Sigmoid colon (tissue), 4 donors: ENCODE measurements around the gene PTTG1IP2.

ENCODE experiments used
- POLR2A ChIP-seq, 2 donors: fragments of 450-650 bp; IDR thresholded peaks; one replicate each; pipeline ENCODE4 v1.6.1; 2016; ENCODE audit warnings: antibody characterized with exemption in 2 of 2, mild to moderate bottlenecking in 2 of 2, moderate library complexity in 2 of 2
- POLR2AphosphoS5 ChIP-seq, 4 donors: sonication (generic); formaldehyde crosslinking; IDR thresholded peaks; one replicate each; pipeline ENCODE4 v1.6.1; 2017; ENCODE audit warnings: antibody characterized with exemption in 4 of 4
- TF ChIP-seq, protein P1 (sequence below), 4 experiments: fragments of 450-650 bp in 3 of 4; fragments of 200-600 bp in 1 of 4; IDR thresholded peaks; one replicate each; pipeline ENCODE4 v1.5.1; 2016 to 2019; ENCODE audit warnings: antibody characterized with exemption in 4 of 4, mild to moderate bottlenecking in 3 of 4, moderate library complexity in 2 of 4

DNA sequence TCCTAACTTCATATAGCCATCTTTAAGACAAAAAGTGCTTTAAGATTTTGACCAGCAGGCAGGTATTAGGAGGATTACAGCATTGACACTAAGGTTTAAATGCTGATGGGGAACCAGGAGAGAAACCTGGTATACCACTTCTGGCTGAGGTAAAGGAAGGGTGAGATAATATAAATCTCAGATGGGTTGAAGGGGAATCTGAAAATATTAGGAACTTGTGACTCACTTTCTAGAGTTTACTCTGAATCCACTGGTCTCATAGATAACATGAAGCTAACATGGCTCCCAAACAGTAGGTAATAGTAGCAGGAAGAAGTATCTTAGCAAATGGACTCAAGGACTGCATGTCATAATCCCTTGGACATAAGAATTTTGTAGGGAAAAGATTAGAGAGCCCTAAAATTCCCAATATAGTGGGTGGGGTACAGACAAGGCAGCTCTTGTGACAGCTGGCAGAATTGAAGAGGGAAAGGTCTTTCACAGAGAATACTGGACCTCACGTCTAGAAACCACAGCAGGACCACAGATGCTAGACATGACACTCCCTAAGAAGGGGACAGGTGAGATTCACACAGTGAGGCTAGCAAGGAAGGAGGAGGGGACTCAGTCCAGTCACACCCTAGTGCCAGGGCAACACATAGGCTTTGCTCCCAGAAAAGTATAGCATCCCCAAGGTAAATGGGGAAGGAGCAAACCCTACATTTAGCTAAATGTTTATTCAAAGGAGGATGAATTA is 3.5 kb downstream of the PTTG1IP2 start:
- TF ChIP-seq POLR2A (IDR thresholded peaks at IDR 0.05) (no peak), POLR2AphosphoS5 (IDR thresholded peaks at IDR 0.05) (no peak)
- TF ChIP-seq, protein P1, sequence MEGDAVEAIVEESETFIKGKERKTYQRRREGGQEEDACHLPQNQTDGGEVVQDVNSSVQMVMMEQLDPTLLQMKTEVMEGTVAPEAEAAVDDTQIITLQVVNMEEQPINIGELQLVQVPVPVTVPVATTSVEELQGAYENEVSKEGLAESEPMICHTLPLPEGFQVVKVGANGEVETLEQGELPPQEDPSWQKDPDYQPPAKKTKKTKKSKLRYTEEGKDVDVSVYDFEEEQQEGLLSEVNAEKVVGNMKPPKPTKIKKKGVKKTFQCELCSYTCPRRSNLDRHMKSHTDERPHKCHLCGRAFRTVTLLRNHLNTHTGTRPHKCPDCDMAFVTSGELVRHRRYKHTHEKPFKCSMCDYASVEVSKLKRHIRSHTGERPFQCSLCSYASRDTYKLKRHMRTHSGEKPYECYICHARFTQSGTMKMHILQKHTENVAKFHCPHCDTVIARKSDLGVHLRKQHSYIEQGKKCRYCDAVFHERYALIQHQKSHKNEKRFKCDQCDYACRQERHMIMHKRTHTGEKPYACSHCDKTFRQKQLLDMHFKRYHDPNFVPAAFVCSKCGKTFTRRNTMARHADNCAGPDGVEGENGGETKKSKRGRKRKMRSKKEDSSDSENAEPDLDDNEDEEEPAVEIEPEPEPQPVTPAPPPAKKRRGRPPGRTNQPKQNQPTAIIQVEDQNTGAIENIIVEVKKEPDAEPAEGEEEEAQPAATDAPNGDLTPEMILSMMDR (IDR thresholded peaks at IDR 0.05), result no peak
